ENCODE measurements around the gene KLK15.
"Not testable (repeated sequence)": the region's sequence is repeated elsewhere in the genome, so short reads cannot be mapped to it uniquely, and the experiment has no call there.

The KLK15 gene

GRCh38 chr19:50792272-50793250 lies 40.8 kb downstream of the KLK15 start:
- no peak overlapping the region for H3K4me3 ChIP-seq (ENCODE audit: low read length)
- no peak for DNase-seq (ENCODE audit: low read depth)
- TF ChIP-seq CTCF (conservative IDR thresholded peaks at IDR 0.05; ENCODE audit: low read depth, low read length): no peak

GRCh38 chr19:50791594-50792271 lies 41.6 kb downstream of the KLK15 start:
- no peak overlapping the region for H3K4me3 ChIP-seq (ENCODE audit: low read length)
- no peak for TF ChIP-seq CTCF (conservative IDR thresholded peaks at IDR 0.05; ENCODE audit: low read depth, low read length)
- no peak for DNase-seq (ENCODE audit: low read depth)

- no peak overlapping the region for H3K4me3 ChIP-seq (ENCODE audit: low read length)
- DNase-seq (ENCODE audit: low read depth): no peak
- TF ChIP-seq CTCF (conservative IDR thresholded peaks at IDR 0.05; ENCODE audit: low read depth, low read length): no peak
Observed at GRCh38 chr19:50790922-50791467, 42.4 kb downstream of the KLK15 start.

- TF ChIP-seq CTCF (conservative IDR thresholded peaks at IDR 0.05; ENCODE audit: low read depth, low read length): no peak
- no peak for DNase-seq (ENCODE audit: low read depth)
- H3K4me3 ChIP-seq (ENCODE audit: low read length): no peak within 1 kb of the TSS
Observed at GRCh38 chr19:50790396-50790795, 43.0 kb downstream of the KLK15 start, which contains the start of gene ACP4. ACP4 (plus strand) TSS chr19:50790415; CDS start chr19:50790415, 0 bp downstream.

- DNase-seq (ENCODE audit: low read depth): no peak
- H3K4me3 ChIP-seq (ENCODE audit: low read length): no peak overlapping the region
- no peak for TF ChIP-seq CTCF (conservative IDR thresholded peaks at IDR 0.05; ENCODE audit: low read depth, low read length)
Observed at GRCh38 chr19:50785329-50785728, 48.0 kb downstream of the KLK15 start.

- no peak for TF ChIP-seq CTCF (conservative IDR thresholded peaks at IDR 0.05; ENCODE audit: low read depth, low read length)
- H3K4me3 ChIP-seq (ENCODE audit: low read length): no peak overlapping the region
- DNase-seq (ENCODE audit: low read depth): no peak
Observed at GRCh38 chr19:50784710-50785109, 48.7 kb downstream of the KLK15 start.

GRCh38 chr19:50783848-50784152 lies 49.6 kb downstream of the KLK15 start:
- not testable (repeated sequence) for DNase-seq (ENCODE audit: low read depth); H3K4me3 ChIP-seq (ENCODE audit: low read length)
